Measurements from ENCODE around the gene SIRPB1. TPM values are rescaled to one million over a fixed set of nuclear protein-coding genes. Genes with fewer than 3 reads are reported as not detected.
"Not testable (repeated sequence)": the region's sequence is repeated elsewhere in the genome, so short reads cannot be mapped to it uniquely, and the experiment has no call there.

The SIRPB1 gene
- polyA plus RNA-seq, 4 donors = 0.30 to 2.3 (median 1.4) TPM

GRCh38 chr20:1608678-1609347 lies 11.0 kb downstream of the SIRPB1 start:
- not testable (repeated sequence) for DNase-seq (ENCODE audit: low read depth in 4 of 4, low spot score in 3 of 4)

DNA sequence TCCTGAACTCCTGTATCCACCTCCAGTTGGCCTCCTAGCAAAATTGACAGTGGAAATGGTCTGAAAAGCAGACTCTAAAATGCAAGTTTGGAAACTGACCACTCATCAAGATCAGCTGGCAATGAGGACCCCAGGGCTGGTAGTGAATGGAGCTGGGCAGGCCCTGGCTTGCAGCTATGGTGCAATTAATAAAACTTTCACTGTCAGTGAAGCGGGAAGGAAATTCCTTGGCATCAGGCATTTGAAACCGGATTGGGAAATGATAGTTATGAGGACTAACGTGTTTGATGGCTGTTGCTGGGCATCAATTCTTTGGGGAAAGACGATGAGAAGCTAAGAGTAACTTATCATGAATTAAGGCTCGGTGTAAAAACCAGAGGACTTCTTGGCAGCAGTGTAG lies 19.1 kb downstream of the SIRPB1 start:
- no peak for DNase-seq (ENCODE audit: low read depth in 4 of 4, low spot score in 3 of 4)

- no peak for DNase-seq (ENCODE audit: low read depth in 4 of 4, low spot score in 3 of 4)
Measured at GRCh38 chr20:1595333-1595732, 24.5 kb downstream of the SIRPB1 start.

DNA sequence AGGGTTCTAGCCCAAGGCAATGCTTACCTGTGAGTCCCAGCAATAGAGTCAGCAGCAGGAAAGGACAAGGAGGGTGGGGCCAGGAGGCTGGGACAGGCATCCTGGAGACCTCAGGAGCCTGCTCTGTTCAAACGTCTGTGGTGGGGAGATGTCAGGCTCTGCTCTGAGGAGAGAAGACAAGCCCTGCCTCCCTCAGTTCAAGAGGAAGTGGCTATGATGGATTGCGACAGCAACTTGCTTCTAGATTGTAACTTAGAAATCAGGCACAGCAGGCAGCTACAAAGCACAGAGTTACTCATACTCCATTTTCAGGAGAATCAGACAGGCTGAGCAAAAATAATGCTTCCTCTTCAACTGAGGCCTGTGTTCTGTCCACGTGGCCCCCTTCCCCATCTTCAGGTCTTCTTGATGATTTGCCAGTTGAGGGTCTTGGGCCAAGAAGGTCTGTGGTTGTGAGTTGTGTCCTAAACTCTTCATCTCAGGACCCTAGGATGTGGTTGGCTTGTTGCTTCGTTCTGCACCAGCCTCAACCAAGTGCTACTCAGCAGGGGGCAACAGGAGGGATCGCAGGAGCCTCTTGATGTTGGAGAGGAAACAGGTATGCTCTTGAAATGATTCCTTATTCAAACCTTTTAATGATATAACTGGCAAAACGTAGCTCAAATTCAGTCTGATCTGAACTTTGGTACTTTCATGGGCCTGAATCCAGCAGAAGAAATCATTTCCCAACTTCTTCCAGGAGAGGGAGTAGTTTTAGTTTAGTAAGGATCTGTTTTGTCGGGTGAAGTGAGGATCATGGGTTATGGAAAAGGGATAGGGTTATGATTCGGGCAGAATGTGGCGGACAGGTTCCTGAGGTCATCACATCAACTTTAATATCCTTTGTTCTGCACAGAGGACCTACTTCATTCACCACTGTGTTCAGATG lies 31.0 kb downstream of the SIRPB1 start:
- no peak for DNase-seq (ENCODE audit: low read depth in 4 of 4, low spot score in 3 of 4)

DNA sequence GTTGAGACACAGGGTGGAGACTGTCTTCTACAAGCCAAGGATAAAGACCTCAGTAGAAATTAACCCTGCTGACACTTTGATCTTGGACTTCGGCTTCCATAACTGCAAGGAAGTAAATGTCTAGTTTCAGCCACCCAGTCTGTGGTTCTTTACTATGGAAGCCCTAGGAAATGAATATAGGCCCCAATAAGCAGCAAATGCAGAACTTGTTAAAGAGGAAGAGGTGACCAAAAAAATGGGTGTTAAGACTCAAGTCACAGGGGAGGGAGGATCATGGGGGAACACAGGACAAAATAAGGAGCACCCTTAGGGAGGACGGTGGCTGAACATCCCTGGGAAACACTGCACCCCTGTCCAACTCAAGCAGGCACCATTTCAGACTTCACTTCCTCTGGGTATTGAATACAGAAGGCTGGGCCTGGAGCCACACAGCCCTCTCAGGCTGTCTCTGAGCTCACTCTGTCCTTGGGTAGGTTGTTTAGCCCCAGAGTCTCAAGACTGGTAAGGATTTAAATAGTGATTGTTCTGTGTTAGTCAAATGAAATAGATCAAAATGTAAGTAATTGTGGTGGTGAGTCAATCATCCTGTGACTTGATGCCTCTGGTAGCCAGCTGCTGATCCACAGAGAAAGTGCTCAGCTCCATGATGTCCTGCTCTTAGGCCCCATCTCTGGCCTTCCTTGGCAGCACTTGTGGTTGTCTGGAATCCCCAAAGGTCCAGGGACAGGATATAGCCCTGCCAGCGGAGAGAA lies 31.9 kb downstream of the SIRPB1 start:
- DNase-seq (ENCODE audit: low read depth in 4 of 4, low spot score in 3 of 4) = no peak

- DNase-seq (ENCODE audit: low read depth in 4 of 4, low spot score in 3 of 4) = no peak
Measured at GRCh38 chr20:1579488-1579887, 40.3 kb downstream of the SIRPB1 start.

GRCh38 chr20:1577906-1578305 lies 41.9 kb downstream of the SIRPB1 start:
- no peak for DNase-seq (ENCODE audit: low read depth in 4 of 4, low spot score in 3 of 4)

DNA sequence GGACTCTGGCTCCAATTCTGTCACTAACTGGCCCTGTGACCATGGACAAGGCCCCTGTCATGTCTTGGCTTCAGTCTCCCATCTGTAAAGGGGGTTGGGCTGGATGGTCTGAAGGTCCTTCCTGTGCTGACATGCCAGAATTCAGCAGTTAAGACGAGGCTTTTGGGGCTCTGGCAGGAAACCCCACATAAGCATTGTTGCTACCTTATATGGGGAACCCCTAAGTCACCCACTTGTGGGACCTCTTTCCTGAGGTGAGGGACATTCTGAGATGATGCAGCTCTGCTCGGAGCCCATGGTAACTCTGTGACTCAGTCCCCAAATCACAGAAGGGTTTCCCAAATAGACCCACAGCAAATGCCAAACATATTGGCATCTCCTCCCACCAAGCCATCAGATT lies 42.5 kb downstream of the SIRPB1 start:
- not testable (repeated sequence) for DNase-seq (ENCODE audit: low read depth in 4 of 4, low spot score in 3 of 4)

DNA sequence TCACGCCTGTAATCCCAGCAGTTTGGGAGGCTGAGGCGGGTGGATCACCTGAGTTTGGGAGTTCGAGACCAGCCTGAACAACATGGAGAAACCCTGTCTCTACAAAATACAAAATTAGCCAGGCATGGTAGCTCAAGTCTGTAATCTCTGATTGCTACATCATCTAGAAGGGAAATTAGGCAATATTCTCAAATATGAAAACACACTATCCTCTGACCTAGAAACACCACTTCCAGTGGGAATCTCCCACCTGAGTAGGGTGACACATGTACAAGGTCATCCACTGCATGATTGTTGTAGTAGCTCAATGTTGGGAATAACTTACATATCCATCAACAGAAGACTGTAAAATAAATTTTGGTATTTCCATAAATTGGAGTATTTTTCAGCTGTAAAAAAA lies 43.2 kb downstream of the SIRPB1 start:
- DNase-seq (ENCODE audit: low read depth in 4 of 4, low spot score in 3 of 4) = no peak

DNA sequence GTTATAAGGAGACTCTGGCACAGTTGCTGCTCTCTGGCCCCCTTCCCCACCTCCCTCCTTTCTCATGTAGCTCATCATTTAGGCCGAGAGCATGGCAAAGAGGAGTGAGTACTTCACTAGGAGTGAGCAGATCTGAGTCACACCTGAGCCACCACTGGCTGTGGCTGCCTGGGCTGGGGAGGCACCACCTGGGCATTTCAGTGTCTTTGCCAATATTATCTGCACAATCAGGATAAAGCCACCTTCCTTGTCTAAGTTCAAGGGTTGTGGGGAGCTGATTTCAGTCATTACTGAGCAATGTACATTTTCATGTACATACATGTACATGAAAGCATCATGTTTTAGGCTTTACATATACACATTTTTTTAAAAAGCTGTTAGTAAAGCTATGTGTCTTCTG lies 43.8 kb downstream of the SIRPB1 start:
- not testable (repeated sequence) for DNase-seq (ENCODE audit: low read depth in 4 of 4, low spot score in 3 of 4)

DNA sequence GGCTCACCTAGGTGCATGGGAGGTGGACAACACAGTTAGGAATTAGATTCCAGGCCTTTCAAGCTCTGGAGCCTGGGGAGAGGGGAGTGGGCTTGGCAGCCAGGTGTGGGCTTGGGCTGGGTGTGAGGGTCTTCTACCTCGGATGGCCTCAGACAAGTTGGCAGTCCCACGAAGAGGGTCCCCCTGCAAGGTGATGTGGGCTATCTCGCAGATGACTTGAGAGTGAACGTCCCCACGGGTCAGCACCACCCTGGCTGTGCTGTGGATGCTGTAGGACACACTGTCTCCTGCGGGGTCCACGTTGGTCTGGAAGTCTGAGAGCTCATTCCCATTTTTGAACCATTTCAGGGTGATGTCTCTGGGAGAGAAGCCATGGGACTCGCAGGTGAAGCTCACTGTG lies 48.2 kb downstream of the SIRPB1 start:
- not testable (repeated sequence) for DNase-seq (ENCODE audit: low read depth in 4 of 4, low spot score in 3 of 4)

Other genes starting within 250 kb of the SIRPB1 start
- gene FKBP1A, start 227.0 kb downstream of the SIRPB1 start, polyA plus RNA-seq (ENCODE audit: insufficient read length in 4 of 4) = 100 to 1,000 TPM; 362 to 409 (median 396) TPM
- gene NSFL1C, start 153.2 kb downstream of the SIRPB1 start, polyA plus RNA-seq (ENCODE audit: insufficient read length in 4 of 4) = 100 to 1,000 TPM in 2 of 4 donors, 10 to 100 TPM in 2; 93.9 to 110 (median 103) TPM
- gene SIRPB2, start 128.6 kb downstream of the SIRPB1 start, polyA plus RNA-seq (ENCODE audit: insufficient read length in 4 of 4) = under 1 TPM; 0.25 to 0.75 (median 0.45) TPM
- not detected for gene SIRPD, start 62.3 kb downstream of the SIRPB1 start, polyA plus RNA-seq (ENCODE audit: insufficient read length in 4 of 4)
- gene SIRPG, start 37.8 kb upstream of the SIRPB1 start, polyA plus RNA-seq (ENCODE audit: insufficient read length in 4 of 4) = under 1 TPM in 1 of 4 donors, not detected in 3; 0.16 TPM